ENCODE results near the gene SNRPD3. TPM values are rescaled to one million over a fixed set of nuclear protein-coding genes. Genes with fewer than 3 reads are reported as not detected.
A peak's percentile ranks its signal among the peaks of the same experiment; 100 is the strongest.

The SNRPD3 gene
- total RNA-seq, 1 experiment from 2014 or later, result 220 TPM

DNA sequence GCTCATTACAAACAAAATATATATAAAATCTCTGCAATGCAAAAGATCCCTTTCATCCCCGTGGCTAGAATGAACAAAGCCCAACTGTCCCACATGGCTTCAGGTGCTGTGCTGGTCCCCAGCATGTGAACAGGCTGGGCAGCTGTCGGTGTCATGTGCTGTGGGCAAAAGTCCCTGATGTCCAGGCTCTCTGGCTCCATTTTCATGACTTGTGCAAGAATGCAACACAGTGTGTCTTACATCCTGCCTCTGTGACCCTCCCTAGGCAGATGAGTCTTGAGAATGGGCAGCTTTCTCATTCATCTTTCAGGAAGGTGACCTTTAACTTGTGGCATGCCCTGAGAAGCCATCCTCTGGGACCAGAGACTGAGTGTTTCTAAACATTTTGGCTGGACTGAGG is 15.3 kb upstream of the SNRPD3 start:
- no peak for TF ChIP-seq EZH2 (IDR thresholded peaks at IDR 0.05; ENCODE audit: borderline replicate concordance, low read depth, low read length, poor library complexity, severe bottlenecking)
- TF ChIP-seq, protein P1, sequence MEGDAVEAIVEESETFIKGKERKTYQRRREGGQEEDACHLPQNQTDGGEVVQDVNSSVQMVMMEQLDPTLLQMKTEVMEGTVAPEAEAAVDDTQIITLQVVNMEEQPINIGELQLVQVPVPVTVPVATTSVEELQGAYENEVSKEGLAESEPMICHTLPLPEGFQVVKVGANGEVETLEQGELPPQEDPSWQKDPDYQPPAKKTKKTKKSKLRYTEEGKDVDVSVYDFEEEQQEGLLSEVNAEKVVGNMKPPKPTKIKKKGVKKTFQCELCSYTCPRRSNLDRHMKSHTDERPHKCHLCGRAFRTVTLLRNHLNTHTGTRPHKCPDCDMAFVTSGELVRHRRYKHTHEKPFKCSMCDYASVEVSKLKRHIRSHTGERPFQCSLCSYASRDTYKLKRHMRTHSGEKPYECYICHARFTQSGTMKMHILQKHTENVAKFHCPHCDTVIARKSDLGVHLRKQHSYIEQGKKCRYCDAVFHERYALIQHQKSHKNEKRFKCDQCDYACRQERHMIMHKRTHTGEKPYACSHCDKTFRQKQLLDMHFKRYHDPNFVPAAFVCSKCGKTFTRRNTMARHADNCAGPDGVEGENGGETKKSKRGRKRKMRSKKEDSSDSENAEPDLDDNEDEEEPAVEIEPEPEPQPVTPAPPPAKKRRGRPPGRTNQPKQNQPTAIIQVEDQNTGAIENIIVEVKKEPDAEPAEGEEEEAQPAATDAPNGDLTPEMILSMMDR (conservative IDR thresholded peaks at IDR 0.05; ENCODE audit: low read depth, low read length), result no peak
- CTCF ChIA-PET, result no interaction called here
- H3K9me3 ChIP-seq (ENCODE audit: low read depth, low read length, poor library complexity, severe bottlenecking), result no peaks in the 10 kb centered on the region
- H3K27ac ChIP-seq (ENCODE audit: low read depth, low read length, poor library complexity, severe bottlenecking), result no peak overlapping the region
- H3K36me3 ChIP-seq (ENCODE audit: insufficient read depth, low read length, poor library complexity, severe bottlenecking), result peaks cover 29% of the 10 kb centered on the region
- DNase-seq (ENCODE audit: low spot score), result no peak
- intact Hi-C loops (cut with micrococcal nuclease; ENCODE audit: unreplicated experiment), result no loop called here
- no peaks in the 10 kb centered on the region for H3K4me1 ChIP-seq (ENCODE audit: insufficient read depth, low read length, poor library complexity, severe bottlenecking)
- BruUV-seq (replicated peaks), result TSS peak; percentile 73
- POLR2A ChIA-PET (ENCODE audit: low non-redundant PET), result no interaction called here
- H3K4me3 ChIP-seq (ENCODE audit: low read depth, low read length, poor library complexity, severe bottlenecking), result no peak overlapping the region
- no peaks in the 10 kb centered on the region for H3K27me3 ChIP-seq (replicated peaks; ENCODE audit: insufficient read depth, low read depth, low read length, poor library complexity)

DNA sequence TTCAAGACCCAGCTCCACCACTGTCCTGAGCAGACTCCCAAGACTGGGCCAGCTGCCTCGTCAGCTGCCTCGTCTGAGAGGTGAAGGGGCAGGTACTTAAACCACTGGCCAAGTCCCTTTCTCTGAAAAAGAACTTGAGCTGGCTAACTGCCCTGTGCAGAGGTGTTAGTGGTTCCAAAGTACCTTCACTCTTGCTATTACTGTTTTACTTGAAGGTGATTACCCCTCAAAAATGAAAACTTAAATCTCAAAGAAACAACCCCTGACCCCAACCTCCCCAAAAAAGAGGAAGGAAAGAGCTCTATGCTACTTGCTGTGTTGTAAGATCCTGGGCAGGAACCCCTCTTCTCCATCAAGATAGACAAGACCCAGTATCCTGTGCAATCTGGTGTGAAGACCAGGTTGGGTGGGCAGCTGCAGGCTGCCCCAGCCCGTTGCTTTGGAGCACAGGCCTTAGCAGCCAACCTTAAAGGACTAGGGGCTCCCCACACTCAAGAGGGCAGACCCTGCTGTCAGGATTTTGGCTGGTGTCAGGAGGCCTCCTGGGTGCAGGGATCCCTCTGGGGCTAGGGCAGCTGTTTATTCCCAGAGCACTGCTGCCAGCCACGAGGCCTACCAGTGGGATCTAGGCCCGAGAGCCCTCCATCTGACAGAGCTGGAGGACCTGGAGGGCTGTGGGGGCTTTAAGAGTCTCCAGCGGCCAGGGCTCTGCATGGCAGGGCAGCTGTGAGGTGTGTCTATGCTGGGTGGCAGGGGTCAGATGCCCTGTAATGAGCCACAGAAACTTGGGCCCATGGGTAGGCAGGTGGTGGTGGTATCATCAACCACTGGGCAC is 13.9 kb upstream of the SNRPD3 start:
- Histone ChIP-seq H3K4me1 (ENCODE audit: insufficient read depth, low read length, poor library complexity, severe bottlenecking) (no peaks in the 10 kb centered on the region), H3K27me3 (replicated peaks; ENCODE audit: insufficient read depth, low read depth, low read length, poor library complexity) (no peaks in the 10 kb centered on the region), H3K27ac (ENCODE audit: low read depth, low read length, poor library complexity, severe bottlenecking) (no peak overlapping the region), H3K36me3 (ENCODE audit: insufficient read depth, low read length, poor library complexity, severe bottlenecking) (peaks cover 36% of the 10 kb centered on the region), H3K9me3 (ENCODE audit: low read depth, low read length, poor library complexity, severe bottlenecking) (no peaks in the 10 kb centered on the region), H3K4me3 (ENCODE audit: low read depth, low read length, poor library complexity, severe bottlenecking) (no peak overlapping the region)
- no TSS peak for BruUV-seq (replicated peaks)
- DNase-seq (ENCODE audit: low spot score), result no peak
- POLR2A ChIA-PET (ENCODE audit: low non-redundant PET), result interaction anchor here (0.6 kb wide), 1 partner anchor 12 kb away, joined by 3 read pairs; no protein-coding TSS in a partner anchor
- TF ChIP-seq EZH2 (IDR thresholded peaks at IDR 0.05; ENCODE audit: borderline replicate concordance, low read depth, low read length, poor library complexity, severe bottlenecking), result no peak
- TF ChIP-seq, protein P1 (conservative IDR thresholded peaks at IDR 0.05; ENCODE audit: low read depth, low read length), result no peak
- intact Hi-C loops (cut with micrococcal nuclease; ENCODE audit: unreplicated experiment), result no loop called here
- CTCF ChIA-PET, result no interaction called here

DNA sequence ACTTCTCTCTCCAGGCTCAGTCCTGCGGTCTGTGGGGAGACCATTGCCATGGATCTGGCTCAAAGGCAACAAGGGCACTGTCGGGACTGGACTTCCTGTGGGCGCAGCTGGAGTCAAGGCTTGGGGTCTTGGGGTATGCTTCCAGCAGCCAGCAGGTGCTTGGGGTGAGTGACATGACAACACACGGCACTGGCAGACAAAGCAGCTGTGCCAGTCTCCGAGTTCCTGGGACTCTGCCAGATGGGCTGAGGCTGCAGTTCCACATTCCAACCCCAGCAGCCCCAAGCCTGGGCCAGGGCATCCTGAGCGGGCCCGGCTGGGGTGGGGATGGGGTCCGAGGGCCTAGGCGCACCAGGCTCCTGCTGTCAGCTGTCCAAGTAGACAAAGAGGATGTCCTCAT is 13.2 kb upstream of the SNRPD3 start:
- BruUV-seq (replicated peaks), result no TSS peak
- TF ChIP-seq, protein P1 (conservative IDR thresholded peaks at IDR 0.05; ENCODE audit: low read depth, low read length), result no peak
- no peak for TF ChIP-seq EZH2 (IDR thresholded peaks at IDR 0.05; ENCODE audit: borderline replicate concordance, low read depth, low read length, poor library complexity, severe bottlenecking)
- no peaks in the 10 kb centered on the region for H3K9me3 ChIP-seq (ENCODE audit: low read depth, low read length, poor library complexity, severe bottlenecking)
- no peaks in the 10 kb centered on the region for H3K4me1 ChIP-seq (ENCODE audit: insufficient read depth, low read length, poor library complexity, severe bottlenecking)
- H3K27ac ChIP-seq (ENCODE audit: low read depth, low read length, poor library complexity, severe bottlenecking), result no peak overlapping the region
- POLR2A ChIA-PET (ENCODE audit: low non-redundant PET), result no interaction called here
- H3K27me3 ChIP-seq (replicated peaks; ENCODE audit: insufficient read depth, low read depth, low read length, poor library complexity), result no peaks in the 10 kb centered on the region
- no peak overlapping the region for H3K4me3 ChIP-seq (ENCODE audit: low read depth, low read length, poor library complexity, severe bottlenecking)
- intact Hi-C loops (cut with micrococcal nuclease; ENCODE audit: unreplicated experiment), result no loop called here
- DNase-seq (ENCODE audit: low spot score), result no peak
- peaks cover 44% of the 10 kb centered on the region for H3K36me3 ChIP-seq (ENCODE audit: insufficient read depth, low read length, poor library complexity, severe bottlenecking)
- CTCF ChIA-PET, result no interaction called here

All from A673 (cell line).